GM12872 (cell line): Measurements from ENCODE around the gene TTYH3.

Experiments used
- CTCF ChIP-seq: IDR thresholded peaks from 3 replicates; pipeline ENCODE4 v1.5.1; 2011; ENCODE audit warnings: low read depth, mild to moderate bottlenecking, low read length, moderate library complexity; ENCODE audit not compliant: insufficient read depth

TTYH3 gene

GRCh38 chr7:2587778-2588177 is 44.0 kb upstream of the TTYH3 start:
- no peak for TF ChIP-seq CTCF

- no peak for TF ChIP-seq CTCF
Measured at GRCh38 chr7:2589341-2589740, 42.4 kb upstream of the TTYH3 start.

- TF ChIP-seq CTCF = no peak
Measured at GRCh38 chr7:2592375-2592865, 39.4 kb upstream of the TTYH3 start.

- TF ChIP-seq CTCF = no peak
Measured at GRCh38 chr7:2593036-2593727, 38.6 kb upstream of the TTYH3 start.

- no peak for TF ChIP-seq CTCF
Measured at GRCh38 chr7:2594599-2594998, 37.2 kb upstream of the TTYH3 start.

DNA sequence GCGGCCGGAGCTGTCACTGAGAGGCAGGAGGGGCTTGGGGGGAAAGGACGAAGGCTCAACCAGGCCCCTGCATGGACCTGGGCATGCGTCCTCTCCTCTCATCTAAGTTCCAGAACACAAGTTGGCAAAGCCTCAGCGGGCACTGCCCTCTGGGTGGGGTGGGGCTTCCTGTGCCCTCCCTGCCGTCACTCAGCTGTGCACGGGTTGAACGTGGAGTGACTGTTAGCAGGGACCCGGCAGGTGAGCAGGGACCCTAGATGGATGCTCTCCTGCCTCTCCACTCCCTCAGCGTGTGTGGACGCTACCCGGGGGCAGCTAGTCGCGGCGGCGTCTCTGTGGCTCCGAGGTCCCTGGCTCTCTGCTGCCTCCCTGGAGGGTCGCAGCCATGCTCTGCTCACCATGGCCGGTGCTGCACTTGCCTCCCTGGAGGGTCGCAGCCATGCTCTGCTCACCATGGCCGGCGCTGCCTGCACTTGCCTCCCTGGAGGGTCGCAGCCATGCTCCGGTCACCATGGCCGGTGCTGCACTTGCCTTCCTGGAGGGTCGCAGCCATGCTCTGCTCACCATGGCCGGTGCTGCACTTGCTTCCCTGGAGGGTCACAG is 36.4 kb upstream of the TTYH3 start:
- TF ChIP-seq CTCF = no peak

DNA sequence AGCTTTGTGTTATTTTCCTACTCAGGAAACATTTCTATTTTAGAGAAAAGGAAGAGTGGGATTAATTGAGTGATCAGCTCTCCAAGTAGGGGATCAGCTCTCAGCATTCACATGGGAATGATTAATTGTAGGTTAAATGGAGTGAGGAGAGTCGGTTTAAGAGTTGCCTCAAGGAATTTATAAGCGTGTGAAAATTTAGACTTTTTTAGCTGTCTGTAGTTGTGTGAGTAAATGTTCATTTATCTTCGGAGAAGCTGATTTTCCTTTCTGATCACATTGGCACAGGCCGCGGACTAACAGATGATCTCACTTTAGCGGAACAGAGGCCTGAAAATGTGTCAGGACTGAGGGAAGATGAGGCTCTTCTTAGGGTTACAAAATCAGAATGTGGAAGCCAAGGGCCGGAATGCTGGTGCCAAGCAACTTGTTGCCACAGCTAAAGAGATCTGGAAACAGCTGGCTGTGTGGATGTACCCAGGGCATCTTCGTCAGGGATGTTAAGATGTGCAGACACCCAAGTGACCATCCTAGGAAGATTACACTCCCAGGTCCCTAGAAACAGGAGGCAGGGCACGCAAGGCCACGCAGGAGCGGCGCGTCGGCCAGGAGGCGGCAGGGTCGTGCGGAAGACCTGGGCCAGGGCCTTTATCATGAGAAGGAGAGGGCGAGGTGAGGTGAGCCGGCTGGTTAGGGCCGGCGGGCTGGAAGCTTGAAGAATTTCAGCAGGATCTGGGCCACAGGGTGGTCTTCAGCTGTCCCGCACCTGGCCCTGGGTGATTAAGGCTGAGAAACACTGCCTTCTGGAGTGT is 35.1 kb upstream of the TTYH3 start:
- TF ChIP-seq CTCF = no peak
